ENCODE data around the gene M1AP.
"Not testable (repeated sequence)": the region's sequence is repeated elsewhere in the genome, so short reads cannot be mapped to it uniquely, and the experiment has no call there.

Gene M1AP

DNA sequence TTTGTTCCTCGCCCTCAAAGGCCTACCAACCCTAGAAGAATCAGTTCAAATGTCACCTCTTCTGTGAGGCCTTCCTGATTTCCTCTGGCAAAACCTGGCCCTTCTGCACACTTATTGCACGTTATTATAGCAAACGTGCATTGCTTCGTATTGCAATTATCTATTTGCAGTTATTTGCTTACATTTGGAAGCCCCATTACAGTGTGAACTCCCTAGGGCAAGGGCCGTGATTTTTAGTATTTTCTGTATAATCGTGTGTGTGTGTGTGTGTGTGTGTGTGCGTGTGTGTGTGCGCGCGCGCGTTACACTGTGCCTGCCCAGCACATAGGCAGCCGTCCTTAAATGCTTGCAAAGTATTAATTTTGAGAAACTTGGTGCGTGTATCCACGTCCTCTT is 5.5 kb upstream of the M1AP start:
- DNase-seq = no peak

DNA sequence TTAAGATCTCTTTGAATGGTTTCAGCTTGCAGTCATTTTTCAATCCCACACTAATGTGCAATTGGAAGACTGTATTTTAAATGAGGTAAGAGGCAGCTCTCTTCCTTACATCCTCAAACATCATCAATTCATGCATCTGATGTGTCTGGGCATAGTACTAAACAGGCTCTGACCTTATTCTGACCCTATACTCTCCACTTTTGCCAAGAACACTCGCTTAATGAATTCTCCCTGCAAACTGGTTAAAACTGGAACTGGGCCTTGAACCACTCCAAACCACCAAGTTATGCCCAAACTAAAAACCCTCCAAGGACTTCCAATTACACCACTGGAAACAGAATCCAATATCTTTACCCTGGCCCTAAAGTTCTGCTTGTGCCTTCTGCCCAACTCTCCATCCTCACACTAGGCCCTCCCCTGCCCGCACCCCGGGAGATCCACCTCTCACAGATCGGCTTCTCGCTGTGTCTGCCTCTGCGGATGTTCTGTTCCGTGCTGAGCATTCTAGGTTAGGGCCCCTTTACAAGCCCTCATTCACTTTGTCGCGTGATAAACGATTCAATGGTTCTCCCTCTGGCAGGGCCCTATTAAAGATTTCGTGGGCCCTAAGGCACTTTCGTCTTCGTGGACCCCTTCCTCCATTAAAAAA is 1.2 kb downstream of the M1AP start:
- no peak for DNase-seq

DNA sequence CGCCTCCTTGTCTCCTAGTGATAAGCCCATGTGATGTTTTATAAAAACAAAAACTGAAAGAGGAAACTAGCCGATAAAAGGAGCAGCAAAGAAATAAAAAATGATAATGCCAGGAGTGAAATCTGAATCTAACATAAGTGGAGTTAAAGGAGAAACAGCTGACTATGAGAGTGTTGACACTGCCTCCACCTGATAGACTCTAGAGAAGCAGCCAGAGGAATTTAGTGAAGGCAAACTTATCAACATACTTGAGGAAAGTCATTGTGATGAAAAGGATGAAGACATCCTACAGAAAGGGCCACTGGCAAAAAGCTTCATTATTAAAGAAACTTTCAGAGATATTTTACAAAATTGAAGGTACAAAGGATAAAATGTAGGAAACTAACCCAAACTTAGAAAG is 1.9 kb downstream of the M1AP start:
- DNase-seq = no peak

DNA sequence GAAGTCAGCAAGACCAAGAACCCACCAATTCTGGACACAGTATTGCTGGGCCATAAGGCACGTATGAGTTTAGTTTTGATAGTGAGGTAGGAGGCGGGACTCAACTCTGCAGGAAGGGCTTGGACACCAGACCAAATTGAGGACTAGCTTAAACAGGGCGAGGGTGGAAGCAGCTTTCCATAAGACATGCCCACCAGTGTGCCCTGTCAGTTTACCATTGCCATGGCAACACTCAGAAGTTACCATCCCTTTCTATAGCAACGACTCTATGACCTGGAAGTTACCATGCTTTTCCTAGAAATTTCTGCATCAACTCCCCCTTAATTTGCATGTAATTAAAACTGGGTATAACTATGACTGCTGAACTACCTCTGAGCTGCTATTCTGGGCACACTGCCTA is 2.8 kb downstream of the M1AP start:
- DNase-seq = no peak

DNA sequence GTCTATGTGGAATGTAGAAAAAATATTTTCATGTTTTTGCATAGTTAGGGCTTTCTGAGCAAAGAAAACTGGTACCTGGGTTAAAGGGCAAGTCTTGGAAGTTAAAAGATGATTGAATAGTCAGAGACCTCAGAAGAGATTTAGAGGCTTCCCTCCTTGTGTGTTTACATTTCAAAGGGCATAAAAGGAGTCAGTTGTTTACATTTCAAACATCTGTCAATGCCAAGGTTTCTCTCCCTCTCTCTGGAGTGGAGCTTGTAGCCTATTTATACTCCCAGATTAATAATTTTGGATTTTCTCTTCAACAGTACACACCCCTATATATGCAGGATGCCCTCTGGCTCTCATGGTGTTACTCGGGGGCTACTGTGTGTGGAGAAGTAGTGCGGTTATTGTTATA is 8.6 kb downstream of the M1AP start:
- DNase-seq = no peak

DNA sequence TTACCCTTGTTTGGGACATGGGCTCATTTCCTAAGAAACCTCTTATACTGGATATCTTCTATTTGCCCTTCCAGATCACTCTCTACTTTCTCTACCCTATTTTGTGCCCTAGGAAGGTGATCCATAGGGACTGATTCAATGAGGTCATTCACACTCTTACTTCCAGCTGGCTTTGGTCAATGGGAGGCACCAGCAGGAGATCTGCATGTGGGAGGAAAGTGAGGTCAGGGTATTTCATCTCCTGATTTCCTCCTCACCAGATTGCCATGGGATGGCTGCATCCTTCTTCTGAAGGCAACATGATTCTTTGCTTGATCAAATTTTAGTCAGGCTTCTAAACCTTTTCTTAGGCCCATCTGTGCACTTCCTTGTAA is 15.2 kb downstream of the M1AP start:
- DNase-seq = no peak

DNA sequence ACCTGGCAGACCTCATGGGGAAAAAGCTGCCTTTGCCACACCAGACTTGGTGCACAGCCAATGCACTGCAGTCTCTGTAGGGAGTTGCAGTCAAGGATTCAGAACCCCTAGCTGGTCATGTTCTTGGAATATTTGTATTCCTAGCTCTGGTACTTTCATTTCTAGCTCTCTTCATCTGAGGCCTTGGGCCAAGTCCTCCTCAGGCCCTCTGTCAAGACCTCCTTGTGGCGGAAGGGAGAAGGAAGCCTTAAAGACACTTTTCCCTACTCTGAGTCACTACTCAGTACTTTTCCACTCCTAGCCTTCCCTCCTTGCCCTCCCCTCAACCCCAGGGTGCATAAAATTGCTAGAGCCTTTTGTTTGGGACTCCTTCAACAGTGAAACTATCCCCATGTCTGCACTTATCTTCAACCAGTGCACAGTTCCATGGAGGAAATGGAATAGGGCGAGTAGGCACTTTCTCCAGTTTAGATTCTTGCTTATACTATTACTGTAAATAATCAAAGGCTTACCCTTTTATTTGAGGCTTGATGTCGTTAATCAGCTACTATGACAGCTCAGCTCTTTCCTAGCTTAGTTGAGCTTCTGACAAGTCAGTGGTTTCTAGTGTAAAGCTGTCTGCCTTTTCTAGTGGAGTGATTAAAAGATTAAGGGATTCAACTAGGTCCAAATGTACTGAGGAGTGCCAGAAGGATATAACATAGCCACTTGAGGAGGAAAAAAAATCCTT is 15.8 kb downstream of the M1AP start:
- DNase-seq = no peak

DNA sequence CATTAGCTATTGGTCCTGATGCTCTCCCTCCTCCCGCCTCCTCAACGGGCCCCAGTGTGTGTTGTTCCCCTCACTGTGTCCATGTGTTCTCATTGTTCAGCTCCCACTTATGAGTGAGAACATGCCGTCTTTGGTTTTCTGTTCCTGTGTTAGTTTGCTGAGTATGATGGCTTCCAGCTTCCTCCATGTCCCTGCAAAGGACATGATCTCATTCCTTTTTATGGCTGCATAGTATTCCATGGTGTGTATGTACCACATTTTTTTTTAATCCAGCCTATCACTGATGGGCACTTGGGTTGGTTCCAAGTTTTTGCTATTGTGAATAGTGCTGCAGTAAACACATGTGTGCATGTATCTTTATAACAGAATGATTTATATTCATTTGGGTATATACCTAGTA is 17.7 kb downstream of the M1AP start:
- not testable (repeated sequence) for DNase-seq

DNA sequence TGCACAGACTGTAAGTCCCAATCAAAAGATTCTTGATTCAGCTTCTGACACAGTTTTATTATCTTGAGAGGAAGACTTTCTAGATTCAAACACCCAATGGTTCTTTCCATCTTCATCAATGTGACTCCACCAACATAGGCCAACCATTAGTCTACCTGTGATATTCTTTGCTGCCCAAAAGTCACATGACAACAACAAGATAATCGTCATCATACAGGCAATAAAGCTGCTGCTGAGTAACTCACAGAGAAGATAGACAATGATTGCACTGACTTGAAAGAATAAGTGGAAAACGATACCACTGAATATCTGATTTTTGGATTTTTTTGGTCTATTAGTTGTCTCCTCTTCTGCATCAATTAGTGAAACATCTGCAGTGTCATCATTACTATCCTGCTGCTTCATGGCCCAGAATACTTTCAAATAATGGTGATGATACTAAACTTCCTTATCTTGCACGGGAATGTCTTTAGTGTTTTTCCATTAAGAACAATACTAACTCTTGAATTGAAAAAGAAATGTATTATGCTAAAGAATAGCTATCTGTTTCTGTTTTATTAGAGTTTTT is 19.5 kb downstream of the M1AP start:
- no peak for DNase-seq

DNA sequence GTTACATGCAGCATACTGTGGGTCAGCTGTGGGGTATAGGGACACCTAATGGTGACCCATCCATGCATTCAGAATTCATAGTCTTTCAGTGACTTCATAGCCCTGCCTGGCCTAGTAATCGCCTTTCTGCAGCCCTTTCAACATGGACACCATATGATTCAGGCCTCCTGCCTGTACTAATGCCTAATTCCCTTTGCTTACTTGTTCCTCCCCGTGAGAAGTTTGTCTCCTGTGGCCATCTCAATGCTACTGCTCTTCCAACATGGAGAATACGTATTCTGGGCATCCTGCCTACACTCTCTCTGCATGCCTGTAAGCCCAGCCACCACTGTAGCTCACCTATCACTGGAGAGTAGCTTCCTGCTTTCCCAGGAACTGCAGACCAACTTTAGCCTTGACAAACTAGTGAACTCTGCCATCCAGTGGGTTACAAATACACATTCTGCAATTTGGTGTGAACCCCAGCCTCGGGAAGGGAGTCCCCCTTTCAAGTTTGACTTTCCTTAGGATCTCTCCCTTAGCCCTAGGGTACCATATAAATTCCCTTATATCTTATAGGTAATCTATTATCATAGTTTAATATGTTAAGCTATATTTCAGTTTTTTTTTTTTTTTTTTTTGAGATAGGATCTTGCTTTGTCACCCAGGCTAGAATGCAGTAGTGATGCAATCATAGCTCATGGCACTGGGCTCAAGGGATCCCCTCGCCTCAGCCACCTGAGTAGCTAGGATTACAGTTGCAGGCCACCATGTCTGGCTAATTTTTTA is 22.3 kb downstream of the M1AP start:
- DNase-seq = no peak

DNA sequence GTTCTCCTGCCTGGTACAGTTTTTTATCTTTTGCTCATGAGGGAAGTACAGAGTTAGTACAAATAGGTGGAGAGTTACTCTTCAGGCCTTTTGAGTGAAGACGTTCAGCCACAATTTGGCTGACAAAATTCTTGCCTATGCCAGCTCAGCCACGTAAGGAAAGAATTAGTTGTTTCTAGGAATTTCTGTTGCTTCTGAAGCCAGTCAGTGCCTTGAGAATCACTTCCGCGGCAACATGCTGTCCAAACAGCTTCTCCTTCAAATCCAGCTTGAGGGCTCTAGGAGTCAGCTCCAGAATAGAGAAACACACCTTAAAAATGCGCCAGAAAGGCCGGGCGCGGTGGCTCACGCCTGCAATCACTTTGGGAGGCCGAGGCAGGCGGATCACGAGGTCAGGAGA is 27.5 kb downstream of the M1AP start:
- no peak for DNase-seq

DNA sequence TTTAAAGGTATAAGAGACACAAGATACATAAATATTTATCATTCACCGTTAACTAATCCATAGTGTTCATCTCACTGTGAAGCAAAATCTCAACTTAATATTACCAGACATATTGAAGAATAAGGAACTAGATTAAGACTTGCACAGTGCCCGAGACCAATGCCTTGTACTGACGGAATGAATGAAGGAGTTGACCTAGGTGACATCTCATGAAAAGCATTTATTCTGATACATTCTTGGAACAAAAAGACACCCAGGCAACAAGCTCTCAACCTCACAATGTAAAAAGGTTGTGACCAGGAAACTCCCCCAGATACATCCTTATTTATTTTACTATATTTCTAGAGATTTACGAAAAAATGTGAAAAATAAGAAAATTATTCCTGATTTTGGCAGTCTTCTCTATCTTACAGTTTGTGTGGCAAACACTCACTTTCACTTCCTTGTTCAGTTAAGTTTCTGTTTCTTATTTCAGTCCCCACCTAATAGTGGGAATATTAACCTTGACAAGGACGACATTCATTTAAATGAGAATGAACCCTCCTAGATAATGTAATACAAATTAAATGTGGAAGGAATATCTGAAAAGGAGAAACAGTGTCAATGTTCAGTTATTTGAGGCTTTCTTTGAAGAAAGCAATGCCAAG is 28.4 kb downstream of the M1AP start:
- DNase-seq = no peak

DNA sequence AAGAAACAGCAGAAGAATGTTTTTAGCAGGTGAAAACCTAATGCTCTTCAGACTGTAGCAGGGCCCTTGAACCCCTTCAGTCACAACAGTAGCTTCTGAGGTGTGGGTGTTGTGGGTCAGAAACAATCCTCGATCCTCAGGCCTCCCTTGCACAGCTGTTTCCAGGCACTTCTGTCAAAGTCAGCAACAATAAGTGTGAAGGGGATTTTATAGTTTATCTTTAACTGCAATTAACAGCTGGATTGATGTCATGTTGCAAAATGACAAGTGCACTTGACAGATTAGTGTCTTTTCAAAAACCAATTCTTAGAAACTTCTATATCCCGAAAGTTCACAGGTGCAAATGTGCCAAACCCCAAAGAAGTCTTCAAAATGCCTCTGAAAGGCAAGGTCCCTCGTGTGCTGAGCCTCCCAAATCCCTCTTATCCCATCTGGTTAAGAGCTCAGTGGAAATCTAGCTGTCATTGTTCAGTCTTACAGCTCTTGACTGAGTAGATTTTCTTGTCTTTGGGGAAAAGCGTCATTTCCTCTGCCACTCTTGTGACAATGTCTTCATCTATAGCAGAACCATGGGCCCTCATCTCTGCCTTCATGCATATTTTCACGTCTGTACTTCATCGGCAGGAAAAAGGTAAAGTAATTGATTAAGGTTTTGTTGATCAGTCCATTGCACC is 29.6 kb downstream of the M1AP start:
- DNase-seq = no peak

DNA sequence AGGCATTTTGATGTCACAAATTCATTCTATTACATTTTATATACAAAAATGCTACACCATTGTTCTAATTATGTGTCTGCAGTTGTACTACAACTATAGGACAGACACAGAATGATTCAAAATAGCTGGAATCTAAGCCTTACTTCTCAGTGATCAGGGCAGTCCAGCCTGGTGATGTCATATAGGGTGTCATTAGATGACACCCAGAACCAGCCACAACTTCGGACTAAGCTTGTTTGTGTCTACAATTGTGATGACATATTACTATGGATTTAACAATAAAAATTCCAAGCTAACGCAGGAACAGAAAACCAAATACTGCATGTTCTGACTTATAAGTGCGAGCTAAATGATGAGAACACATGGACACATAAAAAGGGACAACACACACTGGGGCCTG is 31.0 kb downstream of the M1AP start:
- no peak for DNase-seq

DNA sequence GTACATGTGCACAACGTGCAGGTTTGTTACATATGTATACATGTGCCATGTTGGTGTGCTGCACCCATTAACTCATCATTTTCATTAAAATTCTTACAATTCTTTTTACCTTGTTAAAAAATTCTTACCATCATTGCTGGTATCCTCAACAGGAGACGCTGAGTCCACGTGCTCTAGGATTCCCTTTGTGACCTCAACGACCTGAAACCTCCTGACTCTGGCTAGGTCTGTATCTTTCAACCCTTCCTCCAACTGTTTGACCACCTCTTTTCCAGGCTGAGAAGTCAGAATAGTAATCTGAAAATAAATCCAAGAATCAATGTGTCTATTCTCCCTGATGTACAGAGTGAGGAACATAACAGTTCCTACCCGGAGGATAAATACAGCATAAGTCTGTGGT is 41.2 kb downstream of the M1AP start:
- no peak for DNase-seq

DNA sequence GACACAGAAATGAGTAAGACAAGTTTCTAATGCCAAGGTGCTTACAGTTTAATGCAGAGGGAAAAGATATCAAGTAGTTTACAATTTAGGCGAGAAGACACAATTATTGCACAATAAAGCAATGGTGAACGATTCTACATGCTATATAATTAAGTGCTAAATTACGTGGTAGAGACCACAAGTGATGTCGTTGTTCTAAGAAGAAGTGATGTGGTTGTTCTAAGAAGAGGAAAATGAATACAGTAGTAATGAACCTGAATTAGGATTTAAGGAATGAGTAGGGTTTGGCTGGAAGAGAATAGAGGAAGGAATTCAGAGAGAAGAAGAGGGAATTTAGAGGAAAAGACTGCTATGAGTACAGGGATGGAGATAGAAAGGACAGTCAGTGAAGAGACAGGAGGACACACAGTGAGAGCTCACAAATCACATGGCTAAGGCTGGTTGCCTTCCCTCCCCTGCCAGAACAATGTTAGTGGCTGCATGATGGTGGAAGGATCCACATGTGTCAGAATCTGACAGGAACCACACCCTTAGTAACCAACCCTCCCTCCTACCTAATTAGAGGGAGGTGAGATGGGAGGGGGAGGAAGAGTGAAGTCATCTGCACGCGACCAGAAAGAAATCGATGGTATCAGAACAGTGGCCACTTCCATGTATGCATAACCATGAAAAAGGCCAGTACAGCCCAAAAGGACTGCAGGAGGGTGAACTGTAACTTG is 44.7 kb downstream of the M1AP start:
- no peak for DNase-seq

DNA sequence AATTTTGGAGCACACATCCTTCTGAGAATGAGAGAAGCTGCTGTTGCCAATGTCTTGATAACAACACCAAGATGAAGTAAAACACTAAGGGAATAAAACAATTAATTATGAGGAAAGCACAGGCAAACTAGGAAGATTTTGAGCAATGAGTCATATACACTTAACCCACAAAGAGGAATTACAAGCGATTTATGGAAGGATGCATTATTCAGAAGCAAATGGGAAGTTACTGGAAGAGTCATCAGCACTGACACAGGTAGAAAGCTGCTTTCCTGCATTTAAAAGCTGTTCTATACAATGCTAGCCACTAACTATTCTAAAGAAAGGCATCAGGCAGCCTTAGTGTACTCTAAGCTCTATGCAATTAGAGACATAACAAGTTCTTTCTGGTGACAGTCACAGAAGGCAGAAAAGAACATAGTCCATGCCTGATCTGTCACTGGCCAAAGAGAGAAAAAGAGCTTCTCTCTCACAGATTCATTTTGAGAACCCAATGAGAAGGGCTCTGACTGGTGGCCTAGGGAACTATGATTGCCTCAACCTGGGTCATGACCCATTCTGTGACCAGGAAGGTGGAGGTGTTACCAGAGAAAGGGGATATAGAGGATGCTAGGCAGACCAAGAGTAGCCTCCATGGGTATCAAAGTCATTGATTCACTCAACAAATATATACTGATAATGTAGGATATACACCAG is 45.4 kb downstream of the M1AP start:
- no peak for DNase-seq

DNA sequence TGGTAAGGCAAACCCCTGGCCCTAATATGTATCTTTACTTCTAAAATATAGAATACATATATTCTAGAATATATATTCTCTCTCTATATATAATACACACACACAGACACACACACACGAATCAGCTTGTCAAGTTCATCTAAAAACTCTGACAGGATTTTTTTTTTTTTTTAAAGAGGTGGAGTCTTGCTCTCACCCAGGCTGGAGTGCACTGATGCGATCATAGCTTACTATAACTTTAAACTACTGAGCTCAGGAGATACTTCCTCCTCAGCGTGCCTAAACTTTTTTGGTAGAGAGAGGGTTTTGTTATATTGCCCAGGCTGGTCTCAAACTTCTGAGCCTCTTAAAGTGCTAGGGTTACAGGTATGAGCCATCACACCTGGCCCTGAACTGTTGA is 48.5 kb downstream of the M1AP start:
- no peak for DNase-seq

DNA sequence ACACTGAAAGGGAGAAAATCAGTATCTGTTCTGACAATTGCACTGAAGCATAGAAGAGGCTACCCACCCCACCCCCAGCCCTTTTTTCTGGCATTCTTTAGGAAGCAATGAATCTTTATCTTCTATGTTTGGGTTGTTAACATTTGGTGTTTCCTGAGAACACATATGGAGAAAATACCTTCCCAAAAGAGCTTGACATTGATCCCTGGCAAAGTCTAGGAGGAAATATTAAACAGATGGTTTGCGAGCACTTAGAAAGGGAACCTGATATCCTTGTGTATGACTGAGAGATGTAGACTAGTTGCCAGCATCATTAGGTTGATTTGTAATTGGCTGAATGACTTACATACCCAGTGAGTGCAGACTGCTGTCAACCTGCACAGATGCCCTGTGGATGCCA is 50.7 kb downstream of the M1AP start:
- peak; percentile 97 for DNase-seq

DNA sequence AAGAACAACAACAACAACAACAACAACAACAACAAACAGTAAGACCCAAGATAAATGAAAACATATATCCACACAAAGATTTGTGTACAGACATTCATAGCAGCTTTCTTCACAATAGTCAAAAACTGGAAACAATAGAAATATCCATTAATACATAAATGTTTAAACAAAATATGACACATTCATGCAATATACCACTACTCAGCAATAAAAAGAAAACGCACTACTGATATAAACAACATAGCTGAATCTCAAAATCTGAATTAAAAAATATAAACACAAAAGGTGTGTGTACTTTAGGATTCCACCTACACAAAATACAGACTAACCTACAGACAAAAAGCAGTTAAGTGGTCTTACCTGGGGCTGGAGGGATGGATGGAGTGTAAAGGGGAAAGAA is 51.5 kb downstream of the M1AP start:
- no peak for DNase-seq
